Stomach (tissue), 4 donors: ENCODE measurements around the gene GCAT.

Source experiments
- POLR2A ChIP-seq, 4 donors: fragments of 450-650 bp; IDR thresholded peaks; one replicate each; pipeline ENCODE4 v1.6.1; 2016; ENCODE audit warnings: antibody characterized with exemption in 4 of 4, control low read depth in 2 of 4, mild to moderate bottlenecking in 1 of 4, moderate library complexity in 1 of 4
- POLR2AphosphoS5 ChIP-seq, 3 donors: sonication (generic); formaldehyde crosslinking; IDR thresholded peaks; one replicate each; pipeline ENCODE4 v1.6.1; 2016; ENCODE audit warnings: antibody characterized with exemption in 3 of 3

DNA sequence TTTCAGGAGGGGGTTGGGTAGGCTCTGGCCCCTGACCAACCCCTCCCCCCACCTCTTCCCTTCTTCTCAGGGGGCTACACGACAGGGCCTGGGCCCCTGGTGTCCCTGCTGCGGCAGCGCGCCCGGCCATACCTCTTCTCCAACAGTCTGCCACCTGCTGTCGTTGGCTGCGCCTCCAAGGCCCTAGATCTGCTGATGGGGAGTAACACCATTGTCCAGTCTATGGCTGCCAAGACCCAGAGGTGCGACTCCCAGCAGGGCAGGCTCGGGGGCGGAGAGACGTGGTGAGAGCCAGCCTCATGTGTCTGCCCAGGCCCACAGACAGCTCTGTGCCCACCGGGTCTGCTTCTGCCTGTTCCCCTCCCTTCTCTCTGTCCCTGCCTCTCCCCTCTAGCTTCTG lies 7.9 kb downstream of the GCAT start:
- TF ChIP-seq POLR2AphosphoS5 (IDR thresholded peaks at IDR 0.05) (no peak), POLR2A (IDR thresholded peaks at IDR 0.05) (no peak)
